ENCODE data around the gene TECPR2.

TECPR2 gene

GRCh38 chr14:102450206-102451063 is 87.7 kb downstream of the TECPR2 start:
- DNase-seq (ENCODE audit: low read depth): no peak
- in situ Hi-C loops (cut with HindIII; ENCODE audit: low sequenced_read_pairs): no loop called here
- H3K4me3 ChIP-seq (ENCODE audit: low read depth, low read length): no peak overlapping the region
- TF ChIP-seq CTCF (IDR thresholded peaks at IDR 0.05; ENCODE audit: low read depth, low read length, missing control alignments): no peak

GRCh38 chr14:102451064-102451352 is 88.3 kb downstream of the TECPR2 start:
- H3K4me3 ChIP-seq (ENCODE audit: low read depth, low read length): no peak overlapping the region
- DNase-seq (ENCODE audit: low read depth): no peak
- in situ Hi-C loops (cut with HindIII; ENCODE audit: low sequenced_read_pairs): no loop called here
- TF ChIP-seq CTCF (IDR thresholded peaks at IDR 0.05; ENCODE audit: low read depth, low read length, missing control alignments): no peak

GRCh38 chr14:102452302-102452701 is 89.6 kb downstream of the TECPR2 start:
- no peak for TF ChIP-seq CTCF (IDR thresholded peaks at IDR 0.05; ENCODE audit: low read depth, low read length, missing control alignments)
- in situ Hi-C loops (cut with HindIII; ENCODE audit: low sequenced_read_pairs): no loop called here
- no peak overlapping the region for H3K4me3 ChIP-seq (ENCODE audit: low read depth, low read length)
- DNase-seq (ENCODE audit: low read depth): no peak

- TF ChIP-seq CTCF (IDR thresholded peaks at IDR 0.05; ENCODE audit: low read depth, low read length, missing control alignments): no peak
- DNase-seq (ENCODE audit: low read depth): no peak
- in situ Hi-C loops (cut with HindIII; ENCODE audit: low sequenced_read_pairs): no loop called here
- no peak overlapping the region for H3K4me3 ChIP-seq (ENCODE audit: low read depth, low read length)
These were observed 92.0 kb downstream of the TECPR2 start for GRCh38 chr14:102454711-102455110.

- in situ Hi-C loops (cut with HindIII; ENCODE audit: low sequenced_read_pairs): no loop called here
- H3K4me3 ChIP-seq (ENCODE audit: low read depth, low read length): no peak overlapping the region
- DNase-seq (ENCODE audit: low read depth): no peak
- TF ChIP-seq CTCF (IDR thresholded peaks at IDR 0.05; ENCODE audit: low read depth, low read length, missing control alignments): no peak
These were observed 94.8 kb downstream of the TECPR2 start for GRCh38 chr14:102457509-102457908.

GRCh38 chr14:102461490-102462338 is 99.0 kb downstream of the TECPR2 start:
- in situ Hi-C loops (cut with HindIII; ENCODE audit: low sequenced_read_pairs): no loop called here
- no peak for TF ChIP-seq CTCF (IDR thresholded peaks at IDR 0.05; ENCODE audit: low read depth, low read length, missing control alignments)
- DNase-seq (ENCODE audit: low read depth): no peak
- no peak overlapping the region for H3K4me3 ChIP-seq (ENCODE audit: low read depth, low read length)

Measured in astrocyte of the cerebellum (primary cell).